Fibroblast of lung (primary cell): Measurements from ENCODE around the gene RGS21. TPM values are rescaled to one million over a fixed set of nuclear protein-coding genes. Genes with fewer than 3 reads are reported as not detected.
"Not testable (repeated sequence)": the region's sequence is repeated elsewhere in the genome, so short reads cannot be mapped to it uniquely, and the experiment has no call there.

Source experiments
- DNase-seq, 2 donors: peaks; one replicate each; pipeline versions ENCODE4 v3.0.0 to v3.0.0-alpha.2; 2010; ENCODE audit warnings: low read depth in 2 of 2
- H2AFZ ChIP-seq: 2 replicates; pipeline ENCODE4 v1.5.1; 2012; ENCODE audit warnings: low read length, control low read depth, inconsistent platforms
- H3K27ac ChIP-seq: 2 replicates; pipeline ENCODE4 v1.5.1; 2011; ENCODE audit warnings: low read length, control low read depth; ENCODE audit not compliant: insufficient read depth
- H3K27me3 ChIP-seq: 2 replicates; pipeline ENCODE4 v1.5.1; 2011; ENCODE audit warnings: mild to moderate bottlenecking, low read length; ENCODE audit not compliant: control insufficient read depth, insufficient read depth
- H3K36me3 ChIP-seq: 2 replicates; pipeline ENCODE4 v1.5.1; 2011; ENCODE audit warnings: low read length; ENCODE audit not compliant: control insufficient read depth, insufficient read depth
- H3K4me1 ChIP-seq: 2 replicates; pipeline ENCODE4 v1.5.1; 2011; ENCODE audit warnings: low read length; ENCODE audit not compliant: control insufficient read depth, insufficient read depth; ENCODE audit errors: extremely low read depth
- H3K4me2 ChIP-seq: 2 replicates; pipeline ENCODE4 v1.5.1; 2011; ENCODE audit warnings: low read length, control low read depth; ENCODE audit not compliant: insufficient read depth; ENCODE audit errors: extremely low read depth
- H3K4me3 ChIP-seq, 4 experiments: fragments of 200-600 bp in 1 of 4; sonication (generic) in 1 of 4; replicated peaks in 1 of 4; 2 replicates each; pipeline ENCODE4 v1.5.1; 2011 to 2016; ENCODE audit warnings: low read length in 4 of 4, low read depth in 3 of 4, mild to moderate bottlenecking in 3 of 4, control low read depth in 2 of 4, inconsistent platforms in 1 of 4, mixed read lengths in 1 of 4; ENCODE audit not compliant: insufficient read depth in 1 of 4; ENCODE audit errors: control extremely low read depth in 1 of 4
- H3K79me2 ChIP-seq: 2 replicates; pipeline ENCODE4 v1.5.1; 2012; ENCODE audit warnings: mild to moderate bottlenecking, low read length, inconsistent platforms; ENCODE audit not compliant: control insufficient read depth, insufficient read depth
- H3K9ac ChIP-seq: 2 replicates; pipeline ENCODE4 v1.5.1; 2011; ENCODE audit warnings: mild to moderate bottlenecking, low read length, control low read depth; ENCODE audit not compliant: insufficient read depth
- H3K9me3 ChIP-seq: 2 replicates; pipeline ENCODE4 v1.5.1; 2012; ENCODE audit warnings: low read depth, low read length; ENCODE audit not compliant: control insufficient read depth, insufficient read depth
- H4K20me1 ChIP-seq: 2 replicates; pipeline ENCODE4 v1.5.1; 2011; ENCODE audit warnings: low read length; ENCODE audit not compliant: control insufficient read depth, insufficient read depth; ENCODE audit errors: extremely low read depth
- CTCF ChIP-seq, 2 donors: IDR thresholded peaks in 1 of 2; conservative IDR thresholded peaks in 1 of 2; 1 replicate in 1 of 2; 2 replicates in 1 of 2; pipeline ENCODE4 v1.5.1; 2011 to 2012; ENCODE audit warnings: low read length in 2 of 2, control low read depth in 1 of 2, inconsistent platforms in 1 of 2, low read depth in 1 of 2, mild to moderate bottlenecking in 1 of 2
- EZH2 ChIP-seq: IDR thresholded peaks from 2 replicates; pipeline ENCODE4 v1.5.1; 2012; ENCODE audit warnings: low read length, control low read depth, mild to moderate bottlenecking; ENCODE audit errors: missing control alignments
- polyA plus RNA-seq, 2 donors: library from polyadenylated mRNA; depleted of rRNA in 1 of 2; stranded (reverse) in 1 of 2; unstranded in 1 of 2; fragments of >200 nt; gene quantifications; 2 replicates each; pipeline ENCODE4 v1.2.1, GENCODE V29; 2011 to 2012; ENCODE audit warnings: missing spikeins in 1 of 2
- total RNA-seq: library from RNA; depleted of rRNA; stranded (reverse); fragments of >200 nt; gene quantifications from 2 replicates; pipeline ENCODE4 v1.2.1, GENCODE V29; 2014

The RGS21 gene
- total and polyA plus RNA-seq, 2 donors (not counting 1 experiment from before 2014, with no cell fraction given): not detected

- DNase-seq: no peak
- no peak overlapping the region for H3K27ac ChIP-seq
These were observed 31.9 kb upstream of the RGS21 start for GRCh38 chr1:192284927-192285326.

DNA sequence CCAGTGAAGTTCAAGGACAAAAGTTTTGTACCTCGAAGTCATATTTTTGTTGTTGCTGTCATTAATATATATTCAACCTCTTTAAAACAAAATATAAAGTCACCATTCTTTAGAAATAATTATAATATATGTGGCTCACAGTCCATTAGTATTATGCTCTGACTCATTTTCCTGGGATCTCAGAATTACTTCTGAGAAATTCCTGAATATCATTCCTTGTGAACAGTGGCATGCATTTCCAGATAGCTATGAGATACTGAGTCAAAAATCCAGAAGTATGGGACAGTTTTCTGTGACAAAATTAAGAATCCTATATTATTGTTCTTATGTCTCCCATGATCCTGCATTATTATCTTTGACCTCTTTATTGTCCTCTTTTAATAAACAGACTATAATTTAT lies 13.8 kb upstream of the RGS21 start:
- Histone ChIP-seq H3K79me2 (no peaks in the 10 kb centered on the region), H2AFZ (no peak overlapping the region), H3K9me3 (no peaks in the 10 kb centered on the region), H3K9ac (no peak overlapping the region), H3K4me2 (no peak overlapping the region), H3K27me3 (no peaks in the 10 kb centered on the region), H3K4me1 (no peaks in the 10 kb centered on the region), H3K4me3 (no peak overlapping the region), H4K20me1 (no peaks in the 10 kb centered on the region), H3K36me3 (no peaks in the 10 kb centered on the region), H3K27ac (no peak overlapping the region)
- peak in 1 of 2 donors; percentile 38 for DNase-seq
- no peak for TF ChIP-seq CTCF (conservative IDR thresholded peaks at IDR 0.05 in 1 of 2, IDR thresholded peaks at IDR 0.05 in 1 of 2; ENCODE audit: low read depth in 1 of 2, low read length in 2 of 2)
- TF ChIP-seq EZH2: no peak

More at GRCh38 chr1:192284927-192285326, 31.9 kb upstream of the RGS21 start:
- H3K27me3 ChIP-seq: no peaks in the 10 kb centered on the region
- TF ChIP-seq CTCF (conservative IDR thresholded peaks at IDR 0.05 in 1 of 2, IDR thresholded peaks at IDR 0.05 in 1 of 2; ENCODE audit: low read depth in 1 of 2, low read length in 2 of 2) (no peak), EZH2 (no peak)
- H4K20me1 ChIP-seq: no peaks in the 10 kb centered on the region
- no peak overlapping the region for H2AFZ ChIP-seq
- H3K4me1 ChIP-seq: no peaks in the 10 kb centered on the region
- no peak overlapping the region for H3K9ac ChIP-seq
- no peaks in the 10 kb centered on the region for H3K36me3 ChIP-seq
- H3K9me3 ChIP-seq: no peaks in the 10 kb centered on the region
- no peak overlapping the region for H3K4me3 ChIP-seq
- H3K79me2 ChIP-seq: no peaks in the 10 kb centered on the region
- no peak overlapping the region for H3K4me2 ChIP-seq

- not testable (repeated sequence) for H3K9ac ChIP-seq, DNase-seq, H3K79me2 ChIP-seq, H3K4me2 ChIP-seq, H3K36me3 ChIP-seq, H4K20me1 ChIP-seq, H3K27ac ChIP-seq, H3K4me3 ChIP-seq, H3K9me3 ChIP-seq, H3K27me3 ChIP-seq, H2AFZ ChIP-seq, H3K4me1 ChIP-seq
These were observed 8.5 kb upstream of the RGS21 start for GRCh38 chr1:192308314-192308713.
